Stimulated activated CD8-positive, alpha-beta memory T cell treated with anti-CD3 and anti-CD28 coated beads, Interleukin-4, amount 100 ng/mL, for 24 hours (primary cell): ENCODE results near the gene TUBD1.

Source experiments
- DNase-seq: peaks from one replicate; pipeline ENCODE4 v3.0.0-alpha.2; 2020; ENCODE audit warnings: low read depth

The TUBD1 gene

GRCh38 chr17:59825533-59826322, 67.0 kb downstream of the TUBD1 start:
- no peak for DNase-seq

DNA sequence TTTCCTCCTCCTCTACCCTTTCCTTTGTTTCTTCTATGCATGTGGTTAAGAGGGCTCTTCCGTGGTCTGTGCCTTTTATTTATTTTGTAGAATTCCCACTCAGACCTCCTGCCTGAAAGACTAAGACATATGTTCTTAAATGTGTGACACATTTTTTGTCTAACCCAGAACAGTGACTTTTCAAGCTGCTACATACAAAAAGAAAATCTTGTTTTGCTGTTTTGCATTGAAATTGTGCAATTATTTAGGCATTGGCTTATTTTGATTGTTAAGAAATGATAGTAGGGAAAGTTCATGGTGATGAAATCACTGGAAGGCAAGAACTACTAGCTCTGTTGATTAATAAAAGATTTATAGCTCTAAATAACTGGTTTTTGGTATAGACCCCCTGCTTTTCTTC, 76.8 kb downstream of the TUBD1 start:
- no peak for DNase-seq

DNA sequence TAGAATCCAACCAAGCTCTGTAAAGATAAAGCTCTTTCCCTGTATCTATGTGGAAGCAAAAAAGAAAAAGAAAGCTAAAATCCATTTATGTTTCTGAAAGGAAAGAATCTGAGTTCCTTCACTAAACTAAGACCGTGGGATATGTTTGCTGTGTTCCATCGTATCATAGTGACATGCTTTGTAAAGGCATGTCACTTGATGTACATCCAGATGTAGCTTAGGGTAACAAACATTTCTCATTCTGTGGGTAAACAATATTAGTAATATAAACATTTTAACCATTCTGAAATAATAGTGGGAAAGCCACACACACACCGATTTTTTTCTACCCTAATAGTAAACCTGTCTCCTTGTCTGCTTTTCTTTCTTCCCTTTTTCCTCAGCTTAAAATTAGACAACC, 78.1 kb downstream of the TUBD1 start:
- DNase-seq, result no peak

GRCh38 chr17:59814276-59814675, 78.5 kb downstream of the TUBD1 start:
- DNase-seq, result no peak

GRCh38 chr17:59812139-59812538, 80.6 kb downstream of the TUBD1 start:
- DNase-seq, result no peak

DNA sequence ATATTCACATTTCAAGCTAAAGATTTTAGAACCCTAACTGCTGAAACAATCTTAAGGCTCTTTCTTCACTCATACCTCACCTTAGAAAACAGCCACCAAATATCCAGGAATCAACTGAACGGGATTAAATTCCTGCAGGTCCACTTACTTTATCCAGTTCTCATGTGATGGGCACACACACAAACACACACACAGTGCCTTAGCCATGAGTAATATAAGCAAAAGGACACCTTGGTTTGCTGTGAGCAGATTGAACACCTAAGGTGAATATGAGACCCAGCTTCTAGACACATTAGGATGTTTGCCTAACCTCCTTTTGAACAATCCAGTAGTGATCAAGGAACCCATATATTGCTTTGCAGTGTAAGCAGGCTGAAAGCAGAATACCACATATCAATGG, 81.5 kb downstream of the TUBD1 start:
- DNase-seq, result no peak

DNA sequence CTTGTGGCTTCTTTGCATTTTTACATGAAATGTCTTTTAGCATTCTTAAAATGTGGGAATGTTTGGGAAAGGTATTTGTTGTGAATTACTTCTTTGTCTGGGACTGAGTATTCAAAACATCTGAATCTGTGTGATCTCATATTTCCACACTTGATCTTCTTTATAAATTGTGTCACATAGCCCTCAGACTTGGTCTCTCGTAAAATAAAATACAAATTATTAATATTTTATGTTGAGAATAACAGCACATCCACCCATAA, 81.9 kb downstream of the TUBD1 start:
- no peak for DNase-seq
